Trophoblast cell (in vitro differentiated cells and primary cell): ENCODE results near the gene CEACAM19.

Experiments used
- DNase-seq, 2 donors: peaks; one replicate each; pipeline ENCODE4 v3.0.0-alpha.2; 2016
- H2AFZ ChIP-seq: 2 replicates; pipeline ENCODE4 v1.6.1; 2013; ENCODE audit warnings: low read length, moderate library complexity, mild to moderate bottlenecking; ENCODE audit not compliant: insufficient read depth, poor library complexity
- H2AK5ac ChIP-seq: 2 replicates; pipeline ENCODE4 v1.6.1; 2013; ENCODE audit warnings: mild to moderate bottlenecking, low read length
- H2BK120ac ChIP-seq: 2 replicates; pipeline ENCODE4 v1.6.1; 2013; ENCODE audit warnings: low read length, mild to moderate bottlenecking, moderate library complexity; ENCODE audit not compliant: insufficient read depth, poor library complexity
- H2BK12ac ChIP-seq: 2 replicates; pipeline ENCODE4 v1.6.1; 2013; ENCODE audit warnings: mild to moderate bottlenecking, low read length, moderate library complexity
- H2BK5ac ChIP-seq: 2 replicates; pipeline ENCODE4 v1.6.1; 2013; ENCODE audit warnings: low read length, low read depth, moderate library complexity, mild to moderate bottlenecking; ENCODE audit not compliant: poor library complexity
- H3K14ac ChIP-seq: 2 replicates; pipeline ENCODE4 v1.6.1; 2013; ENCODE audit warnings: mild to moderate bottlenecking, low read length
- H3K18ac ChIP-seq: 2 replicates; pipeline ENCODE4 v1.6.1; 2013; ENCODE audit warnings: mild to moderate bottlenecking, low read length
- H3K23ac ChIP-seq: 2 replicates; pipeline ENCODE4 v1.6.1; 2013; ENCODE audit warnings: low read length
- H3K27ac ChIP-seq: 2 replicates; pipeline ENCODE4 v1.5.1; 2013; ENCODE audit warnings: low read depth, mild to moderate bottlenecking, inconsistent platforms, low read length, moderate library complexity
- H3K27me3 ChIP-seq: 2 replicates; pipeline ENCODE4 v1.6.1; 2013; ENCODE audit warnings: inconsistent platforms, mild to moderate bottlenecking, low read length, moderate library complexity; ENCODE audit not compliant: insufficient read depth
- H3K36me3 ChIP-seq, 2 experiments: 1 replicate in 1 of 2; 2 replicates in 1 of 2; pipeline ENCODE4 v1.6.1; 2013; ENCODE audit warnings: low read length in 2 of 2, mild to moderate bottlenecking in 2 of 2, moderate library complexity in 1 of 2; ENCODE audit not compliant: insufficient read depth in 2 of 2, control insufficient read depth in 1 of 2
- H3K4ac ChIP-seq: 2 replicates; pipeline ENCODE4 v1.6.1; 2013; ENCODE audit warnings: low read depth, mild to moderate bottlenecking, low read length, moderate library complexity
- H3K4me1 ChIP-seq, 2 experiments: 1 replicate in 1 of 2; 2 replicates in 1 of 2; pipeline ENCODE4 v1.6.1; 2013; ENCODE audit warnings: low read length in 2 of 2, mild to moderate bottlenecking in 2 of 2, moderate library complexity in 1 of 2; ENCODE audit not compliant: insufficient read depth in 2 of 2, control insufficient read depth in 1 of 2
- H3K4me2 ChIP-seq: 2 replicates; pipeline ENCODE4 v1.6.1; 2013; ENCODE audit warnings: inconsistent platforms, mild to moderate bottlenecking, low read length, moderate library complexity
- H3K4me3 ChIP-seq: 2 replicates; pipeline ENCODE4 v1.5.1; 2013; ENCODE audit warnings: mild to moderate bottlenecking, low read depth, low read length, inconsistent platforms
- H3K79me1 ChIP-seq: one replicate; pipeline ENCODE4 v1.6.1; 2013; ENCODE audit warnings: low read length
- H3K79me2 ChIP-seq: 2 replicates; pipeline ENCODE4 v1.6.1; 2013; ENCODE audit warnings: low read length, mild to moderate bottlenecking; ENCODE audit not compliant: control insufficient read depth, insufficient read depth, poor library complexity
- H3K9ac ChIP-seq: 2 replicates; pipeline ENCODE4 v1.6.1; 2013; ENCODE audit warnings: mild to moderate bottlenecking, low read length
- H3K9me3 ChIP-seq: 2 replicates; pipeline ENCODE4 v1.6.1; 2013; ENCODE audit warnings: low read depth, mild to moderate bottlenecking, control low read depth, inconsistent platforms, low read length; ENCODE audit not compliant: insufficient read depth
- H4K12ac ChIP-seq: 2 replicates; pipeline ENCODE4 v1.6.1; 2013; ENCODE audit warnings: low read depth, mild to moderate bottlenecking, low read length, moderate library complexity
- H4K8ac ChIP-seq: 2 replicates; pipeline ENCODE4 v1.6.1; 2013; ENCODE audit warnings: low read depth, mild to moderate bottlenecking, low read length, moderate library complexity
- H4K91ac ChIP-seq: one replicate; pipeline ENCODE4 v1.6.1; 2013; ENCODE audit warnings: low read depth, mild to moderate bottlenecking, low read length, moderate library complexity
- WGBS: extraction: QIAGEN DNeasy Blood & Tissue Kit; methylation state at CpG from one replicate; pipeline ENCODE4 v1.1.7; 2013; ENCODE audit warnings: missing lambda C conversion rate; ENCODE audit not compliant: insufficient read length, insufficient coverage; ENCODE audit errors: extremely low coverage; 5-methylcytosine and 5-hydroxymethylcytosine counted together

Gene CEACAM19

DNA sequence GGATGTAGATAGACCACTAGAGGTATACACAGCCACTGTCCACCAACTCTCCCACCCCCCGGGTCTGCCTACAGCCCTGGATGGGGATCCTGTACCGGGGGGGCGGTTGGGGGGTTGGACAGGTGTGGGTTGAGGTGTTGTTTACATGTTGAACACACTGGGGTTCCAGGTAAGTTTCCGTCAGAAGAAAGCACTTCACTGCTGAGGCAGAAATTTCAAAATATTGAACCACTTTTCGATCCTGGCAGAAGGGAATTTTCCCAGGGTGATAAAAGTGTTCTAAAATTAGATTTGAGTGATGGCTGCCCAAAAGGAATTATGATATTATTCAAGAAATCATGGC is 21.1 kb downstream of the CEACAM19 start:
- no peak overlapping the region for H4K12ac ChIP-seq
- no CpG with 5 or more reads among the region's 5 CpGs for WGBS

GRCh38 chr19:44694184-44694579 is 22.9 kb downstream of the CEACAM19 start:
- no peak overlapping the region for H3K14ac ChIP-seq
- H3K36me3 ChIP-seq, result no peaks in the 10 kb centered on the region
- H3K79me2 ChIP-seq, result no peaks in the 10 kb centered on the region
- H3K27me3 ChIP-seq, result no peaks in the 10 kb centered on the region
- H3K4ac ChIP-seq, result no peak overlapping the region
- no peaks in the 10 kb centered on the region for H3K79me1 ChIP-seq
- no peak overlapping the region for H4K91ac ChIP-seq
- no peaks in the 10 kb centered on the region for H3K9me3 ChIP-seq
- no peak overlapping the region for H4K12ac ChIP-seq
- H3K9ac ChIP-seq, result no peak overlapping the region
- no peak overlapping the region for H3K4me2 ChIP-seq
- H2AK5ac ChIP-seq, result no peak overlapping the region
- no peak overlapping the region for H3K4me3 ChIP-seq
- no peak overlapping the region for H2BK120ac ChIP-seq
- no peak overlapping the region for H2AFZ ChIP-seq
- H3K27ac ChIP-seq, result no peak overlapping the region
- no CpG with 5 or more reads among the region's 2 CpGs for WGBS
- H2BK12ac ChIP-seq, result no peak overlapping the region
- no peak overlapping the region for H3K23ac ChIP-seq
- peaks cover 0 to 2% of the 10 kb centered on the region in 2 experiments for H3K4me1 ChIP-seq
- no peak overlapping the region for H3K18ac ChIP-seq
- no peak overlapping the region for H2BK5ac ChIP-seq
- DNase-seq, result no peak
- no peak overlapping the region for H4K8ac ChIP-seq

More for the DNA sequence above, 21.1 kb downstream of the CEACAM19 start:
- H3K14ac ChIP-seq, result no peak overlapping the region
- H3K18ac ChIP-seq, result no peak overlapping the region
- H3K79me1 ChIP-seq, result no peaks in the 10 kb centered on the region
- no peaks in the 10 kb centered on the region for H3K9me3 ChIP-seq
- H2BK5ac ChIP-seq, result no peak overlapping the region
- no peak overlapping the region for H3K4me3 ChIP-seq
- no peak overlapping the region for H3K23ac ChIP-seq
- no peak overlapping the region for H3K4me2 ChIP-seq
- no peak overlapping the region for H2AFZ ChIP-seq
- no peak overlapping the region for H3K4ac ChIP-seq
- no peak overlapping the region for H4K8ac ChIP-seq
- H3K36me3 ChIP-seq, result no peaks in the 10 kb centered on the region
- no peaks in the 10 kb centered on the region for H3K27me3 ChIP-seq
- H4K91ac ChIP-seq, result no peak overlapping the region
- peaks cover 0 to 2% of the 10 kb centered on the region in 2 experiments for H3K4me1 ChIP-seq
- no peak overlapping the region for H2BK120ac ChIP-seq
- DNase-seq, result no peak
- H2AK5ac ChIP-seq, result no peak overlapping the region
- no peak overlapping the region for H2BK12ac ChIP-seq
- no peak overlapping the region for H3K9ac ChIP-seq
- H3K79me2 ChIP-seq, result no peaks in the 10 kb centered on the region
- no peak overlapping the region for H3K27ac ChIP-seq

GRCh38 chr19:44696939-44697669 is 25.8 kb downstream of the CEACAM19 start:
- no peak for DNase-seq
- H4K91ac ChIP-seq, result no peak overlapping the region
- H3K9me3 ChIP-seq, result no peaks in the 10 kb centered on the region
- H3K14ac ChIP-seq, result no peak overlapping the region
- no peak overlapping the region for H3K27ac ChIP-seq
- H2BK5ac ChIP-seq, result no peak overlapping the region
- WGBS, result no CpG with 5 or more reads among the region's 22 CpGs
- H4K8ac ChIP-seq, result no peak overlapping the region
- H3K27me3 ChIP-seq, result no peaks in the 10 kb centered on the region
- H2AFZ ChIP-seq, result no peak overlapping the region
- H2BK12ac ChIP-seq, result no peak overlapping the region
- H3K4me1 ChIP-seq, result no peaks in the 10 kb centered on the region
- no peak overlapping the region for H2AK5ac ChIP-seq
- no peak overlapping the region for H3K4me2 ChIP-seq
- H2BK120ac ChIP-seq, result no peak overlapping the region
- H3K36me3 ChIP-seq, result no peaks in the 10 kb centered on the region
- no peak overlapping the region for H3K18ac ChIP-seq
- no peak overlapping the region for H3K4ac ChIP-seq
- no peak overlapping the region for H4K12ac ChIP-seq
- no peaks in the 10 kb centered on the region for H3K79me1 ChIP-seq
- no peak overlapping the region for H3K4me3 ChIP-seq
- H3K23ac ChIP-seq, result no peak overlapping the region
- no peaks in the 10 kb centered on the region for H3K79me2 ChIP-seq
- H3K9ac ChIP-seq, result no peak overlapping the region

GRCh38 chr19:44697670-44698034 is 26.4 kb downstream of the CEACAM19 start:
- no peak overlapping the region for H4K8ac ChIP-seq
- H3K4me3 ChIP-seq, result no peak overlapping the region

More at GRCh38 chr19:44697670-44698034, 26.4 kb downstream of the CEACAM19 start:
- Histone ChIP-seq H3K4me1 (no peaks in the 10 kb centered on the region), H4K12ac (no peak overlapping the region), H2AFZ (no peak overlapping the region), H2BK5ac (no peak overlapping the region), H3K23ac (no peak overlapping the region), H3K79me1 (no peaks in the 10 kb centered on the region), H2BK120ac (no peak overlapping the region), H3K9ac (no peak overlapping the region), H2AK5ac (no peak overlapping the region), H3K18ac (no peak overlapping the region), H2BK12ac (no peak overlapping the region), H3K4me2 (no peak overlapping the region), H3K79me2 (no peaks in the 10 kb centered on the region), H3K27ac (no peak overlapping the region), H3K14ac (no peak overlapping the region), H3K27me3 (no peaks in the 10 kb centered on the region), H3K9me3 (no peaks in the 10 kb centered on the region), H3K4ac (no peak overlapping the region), H4K91ac (no peak overlapping the region), H3K36me3 (no peaks in the 10 kb centered on the region)
- no peak for DNase-seq
- no CpG with 5 or more reads among the region's 4 CpGs for WGBS
